D341Med (cell line): ENCODE measurements around the gene ETV2.
"Not testable (repeated sequence)": the region's sequence is repeated elsewhere in the genome, so short reads cannot be mapped to it uniquely, and the experiment has no call there.

Source experiments
- DNase-seq: peaks from one replicate; pipeline ENCODE4 v3.0.0; 2012; ENCODE audit warnings: low spot score

Gene ETV2

GRCh38 chr19:35628565-35629331 lies 12.8 kb upstream of the ETV2 start, which contains the start of gene RBM42:
TSS of gene RBM42 (plus strand) at chr19:35629036. CDS start at chr19:35629154, 118 bp downstream.
- DNase-seq, result peak; percentile 97

GRCh38 chr19:35629332-35629633 lies 12.3 kb upstream of the ETV2 start:
- DNase-seq, result no peak

GRCh38 chr19:35633727-35634440 lies 7.7 kb upstream of the ETV2 start:
- DNase-seq, result no peak

GRCh38 chr19:35636651-35637050 lies 4.9 kb upstream of the ETV2 start:
- DNase-seq, result no peak

GRCh38 chr19:35637165-35637564 lies 4.4 kb upstream of the ETV2 start:
- DNase-seq, result no peak

- no peak for DNase-seq
These were observed 2.3 kb upstream of the ETV2 start for GRCh38 chr19:35639321-35639639.

- DNase-seq, result no peak
These were observed 1.7 kb upstream of the ETV2 start for GRCh38 chr19:35639863-35640262.

- DNase-seq, result no peak
These were observed 767 bp downstream of the ETV2 start for GRCh38 chr19:35642312-35642711.

GRCh38 chr19:35642798-35643254 lies 1.3 kb downstream of the ETV2 start:
- DNase-seq, result no peak

GRCh38 chr19:35643255-35644205 lies 2.0 kb downstream of the ETV2 start:
- DNase-seq, result peak; percentile 93

GRCh38 chr19:35644206-35644986 lies 2.9 kb downstream of the ETV2 start:
- DNase-seq, result peak; percentile 93

GRCh38 chr19:35644987-35645679 lies 3.6 kb downstream of the ETV2 start:
- peak; percentile 79 for DNase-seq

- DNase-seq, result no peak
These were observed 4.4 kb downstream of the ETV2 start for GRCh38 chr19:35645680-35646511.

- DNase-seq, result peak; percentile 92
These were observed 6.7 kb downstream of the ETV2 start, which contains the start of gene COX6B1 for GRCh38 chr19:35648017-35648961. TSS of gene COX6B1 (plus strand) at chr19:35648323. CDS start at chr19:35651244, 2,921 bp downstream.

- no peak for DNase-seq
These were observed 9.0 kb downstream of the ETV2 start for GRCh38 chr19:35650581-35650980.

- DNase-seq, result not testable (repeated sequence)
These were observed 13.3 kb downstream of the ETV2 start for GRCh38 chr19:35654828-35655227.

- DNase-seq, result no peak
These were observed 14.1 kb downstream of the ETV2 start for GRCh38 chr19:35655600-35655999.

- DNase-seq, result no peak
These were observed 15.2 kb downstream of the ETV2 start for GRCh38 chr19:35656700-35657099.
